Choroid plexus epithelial cell (primary cell): Measurements from ENCODE around the gene RBMS1.

Experiments
- DNase-seq: peaks from one replicate; pipeline ENCODE4 v3.0.0-alpha.2; 2010; ENCODE audit warnings: low read depth
- H3K4me3 ChIP-seq: 2 replicates; pipeline ENCODE4 v1.5.1; 2011; ENCODE audit warnings: low read depth, mild to moderate bottlenecking, control low read depth, low read length, moderate library complexity
- TF ChIP-seq, protein P1 (sequence below): conservative IDR thresholded peaks from 2 replicates; pipeline ENCODE4 v1.5.1; 2011; ENCODE audit warnings: low read depth, mild to moderate bottlenecking, control low read depth, inconsistent platforms, low read length, moderate library complexity

Gene RBMS1

DNA sequence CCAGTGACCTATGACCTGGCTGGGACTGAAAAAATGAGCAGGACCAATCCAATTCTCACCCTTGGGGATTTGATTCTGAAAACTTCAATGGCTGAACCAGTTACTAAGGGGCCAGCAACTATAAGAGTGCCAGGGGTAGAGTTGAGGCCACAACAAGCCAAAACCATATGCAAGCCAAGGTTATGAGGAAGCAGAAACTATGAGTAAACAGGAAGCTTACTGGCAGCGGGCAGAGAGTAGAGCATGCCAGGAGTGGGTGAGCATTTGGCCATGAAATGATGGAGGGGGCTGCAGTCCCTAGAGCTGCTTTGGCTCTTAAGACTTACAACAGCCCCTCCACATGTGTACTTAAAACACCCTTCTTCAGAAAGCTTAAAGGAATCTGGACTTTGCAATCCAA is 82.4 kb downstream of the RBMS1 start:
- no peak overlapping the region for H3K4me3 ChIP-seq
- no peak for DNase-seq
- TF ChIP-seq, protein P1, sequence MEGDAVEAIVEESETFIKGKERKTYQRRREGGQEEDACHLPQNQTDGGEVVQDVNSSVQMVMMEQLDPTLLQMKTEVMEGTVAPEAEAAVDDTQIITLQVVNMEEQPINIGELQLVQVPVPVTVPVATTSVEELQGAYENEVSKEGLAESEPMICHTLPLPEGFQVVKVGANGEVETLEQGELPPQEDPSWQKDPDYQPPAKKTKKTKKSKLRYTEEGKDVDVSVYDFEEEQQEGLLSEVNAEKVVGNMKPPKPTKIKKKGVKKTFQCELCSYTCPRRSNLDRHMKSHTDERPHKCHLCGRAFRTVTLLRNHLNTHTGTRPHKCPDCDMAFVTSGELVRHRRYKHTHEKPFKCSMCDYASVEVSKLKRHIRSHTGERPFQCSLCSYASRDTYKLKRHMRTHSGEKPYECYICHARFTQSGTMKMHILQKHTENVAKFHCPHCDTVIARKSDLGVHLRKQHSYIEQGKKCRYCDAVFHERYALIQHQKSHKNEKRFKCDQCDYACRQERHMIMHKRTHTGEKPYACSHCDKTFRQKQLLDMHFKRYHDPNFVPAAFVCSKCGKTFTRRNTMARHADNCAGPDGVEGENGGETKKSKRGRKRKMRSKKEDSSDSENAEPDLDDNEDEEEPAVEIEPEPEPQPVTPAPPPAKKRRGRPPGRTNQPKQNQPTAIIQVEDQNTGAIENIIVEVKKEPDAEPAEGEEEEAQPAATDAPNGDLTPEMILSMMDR = no peak

DNA sequence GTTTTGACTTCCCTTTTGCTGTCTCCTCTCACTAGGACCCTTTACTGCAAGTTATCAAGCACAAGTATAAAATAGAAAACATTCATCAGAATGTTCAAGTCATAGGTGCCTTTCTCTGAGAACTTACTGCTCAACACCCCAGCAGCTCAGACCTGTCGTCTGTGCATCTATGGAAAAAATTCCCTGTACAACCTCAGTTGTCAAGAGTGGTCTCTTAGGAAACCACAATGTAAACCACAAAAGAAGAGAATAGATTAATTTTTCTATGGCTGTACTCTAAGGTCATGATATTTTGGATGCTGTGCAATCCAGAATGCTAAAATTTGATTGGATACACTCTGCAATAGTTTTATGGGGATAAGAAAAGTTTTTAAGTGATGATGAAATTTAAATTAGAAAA is 84.1 kb downstream of the RBMS1 start:
- peak; percentile 69 for DNase-seq
- TF ChIP-seq, protein P1 = no peak

DNA sequence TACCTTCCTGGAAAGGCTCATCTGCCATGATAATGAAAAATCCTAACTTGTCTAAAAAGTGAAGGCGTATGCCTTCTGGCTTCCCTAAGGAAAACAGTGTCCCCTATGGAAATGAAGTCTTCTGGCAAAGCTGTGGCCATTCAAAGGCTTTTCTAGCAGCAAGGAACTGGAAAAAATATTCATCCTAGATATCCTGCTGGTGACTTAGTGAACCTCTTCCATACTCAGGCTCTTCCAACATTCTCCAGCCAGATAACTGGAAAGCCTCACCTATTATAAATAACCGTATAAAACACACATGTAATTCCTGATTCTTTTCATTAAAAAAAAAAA is 84.7 kb downstream of the RBMS1 start:
- no peak for DNase-seq
- no peak overlapping the region for H3K4me3 ChIP-seq
- TF ChIP-seq, protein P1 = peak; percentile 10

More for the DNA sequence above, 84.1 kb downstream of the RBMS1 start:
- no peak overlapping the region for H3K4me3 ChIP-seq

DNA sequence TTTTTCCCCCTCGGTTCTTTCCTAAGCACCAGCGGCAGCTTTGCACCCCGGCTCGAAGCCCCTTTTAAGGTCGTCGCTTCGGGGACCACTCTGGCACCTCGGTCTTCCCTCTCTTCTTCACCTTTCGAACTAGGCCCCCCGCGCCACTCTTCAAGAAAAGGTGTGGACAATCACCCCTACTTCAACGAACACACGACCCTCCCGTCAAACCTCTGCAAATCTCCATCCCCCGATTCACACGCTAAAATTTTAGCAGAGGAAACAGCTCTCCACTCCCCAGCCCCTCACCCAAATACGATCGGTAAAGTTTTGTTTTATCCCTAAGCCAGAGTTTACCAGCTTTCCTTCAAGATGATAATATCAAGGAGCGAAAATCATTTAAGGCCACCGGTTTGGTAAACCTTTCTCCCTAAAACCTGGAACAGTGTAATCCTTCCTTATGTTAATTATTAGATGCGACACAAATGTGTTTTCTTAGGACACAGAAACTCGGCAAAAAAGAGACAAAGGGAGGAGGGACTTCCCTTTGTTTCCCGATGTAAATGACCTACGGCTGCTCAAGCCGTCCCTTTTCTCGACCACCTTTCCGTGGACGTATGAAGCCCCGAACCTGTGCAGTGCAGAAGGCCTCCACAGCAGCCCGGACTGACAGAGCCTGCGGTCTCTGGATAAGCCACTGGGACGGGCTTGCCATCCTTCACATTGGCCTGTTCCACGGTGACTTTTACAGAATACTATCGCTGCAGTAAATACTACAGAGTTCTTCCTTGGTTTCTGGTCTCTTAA is 85.2 kb downstream of the RBMS1 start:
- DNase-seq = no peak
- peak overlapping the region; percentile 48 for H3K4me3 ChIP-seq
- TF ChIP-seq, protein P1 = no peak

DNA sequence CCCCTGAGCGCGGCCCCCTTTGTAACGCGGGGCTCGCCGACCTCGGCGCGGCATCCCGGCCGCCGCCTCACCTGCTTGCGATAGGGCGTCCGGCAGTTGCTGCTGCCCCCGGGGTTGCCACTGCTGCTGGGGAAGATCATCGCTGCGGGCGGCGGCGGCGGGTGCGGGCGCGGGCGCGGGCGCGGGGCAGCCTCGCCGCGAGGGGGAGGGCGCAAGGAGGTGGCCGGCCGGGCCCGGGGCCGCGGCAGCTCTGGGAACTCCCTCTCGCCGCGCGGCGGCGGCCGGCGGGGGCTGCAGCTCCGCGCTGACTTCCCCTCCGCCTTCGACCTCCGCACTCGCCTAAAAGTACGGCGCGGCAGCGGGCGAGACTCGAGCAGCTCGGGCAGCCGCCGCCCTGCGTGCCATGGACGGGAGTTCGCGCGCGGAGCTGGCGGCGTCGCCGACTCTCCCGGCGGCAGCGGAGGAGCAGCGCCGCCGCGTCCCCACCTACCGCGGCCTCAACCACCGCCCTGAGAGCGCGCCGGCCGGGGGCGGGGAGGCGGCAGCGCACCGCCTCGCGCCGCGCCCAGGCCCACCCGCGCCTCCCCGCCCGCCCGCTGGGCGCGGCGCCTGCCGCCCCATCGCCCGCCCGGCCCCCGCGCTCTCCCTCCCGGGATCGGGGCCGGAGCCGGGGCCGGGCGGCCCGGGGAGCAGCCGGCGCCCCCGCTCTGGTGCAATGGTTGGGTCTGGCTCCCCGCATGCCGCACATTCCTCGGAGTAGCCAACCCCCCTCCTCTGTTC is 86.0 kb downstream of the RBMS1 start:
- DNase-seq = peak; percentile 76
- H3K4me3 ChIP-seq = peak overlapping the region; percentile 60
- TF ChIP-seq, protein P1 = no peak

DNA sequence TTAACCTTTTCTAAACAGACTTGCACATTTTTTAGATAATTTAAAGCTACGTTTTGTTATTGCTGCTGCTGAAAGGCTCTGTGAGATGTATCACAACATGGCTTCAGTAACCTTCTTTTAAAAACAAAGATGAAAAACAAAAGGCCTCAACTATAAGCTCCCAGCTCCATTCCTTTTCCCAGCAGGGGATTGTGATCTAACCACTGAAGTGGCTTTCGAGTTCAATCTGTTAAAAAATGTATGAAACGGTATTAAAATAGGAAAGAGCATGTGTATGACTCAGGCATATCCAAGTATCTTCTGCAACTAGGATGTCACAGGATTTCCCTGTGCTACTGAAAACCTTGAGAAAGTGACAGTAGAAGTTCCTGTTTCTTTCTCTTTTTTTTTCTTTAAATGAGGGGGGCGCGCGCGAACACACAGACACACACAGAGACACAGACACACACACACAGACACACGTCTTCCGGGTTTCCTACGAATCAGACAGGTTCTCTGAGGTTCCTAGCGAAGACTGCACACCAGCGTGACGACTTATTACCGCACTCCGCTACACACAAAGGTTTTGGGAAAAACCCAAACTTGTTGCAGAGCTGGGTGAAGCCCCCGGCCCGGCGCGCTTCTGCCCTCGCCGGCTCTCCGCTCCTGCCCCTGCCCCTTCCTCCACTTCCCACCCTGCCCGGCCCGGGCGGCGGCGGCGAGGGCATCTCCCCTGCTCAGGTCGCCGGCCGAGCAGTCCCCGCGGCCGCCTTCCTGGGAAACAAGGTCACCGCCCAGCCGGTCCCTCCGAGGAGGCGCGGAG is 86.8 kb downstream of the RBMS1 start:
- DNase-seq = peak; percentile 86
- TF ChIP-seq, protein P1 = no peak
- peak overlapping the region; percentile 60 for H3K4me3 ChIP-seq
